Neutrophil (primary cell): ENCODE results near the gene ITPRID1.

Source experiments
- H3K27ac ChIP-seq: fragments of 200-600 bp; sonication (generic); 2 replicates; pipeline ENCODE4 v1.5.1; 2016; ENCODE audit warnings: mild to moderate bottlenecking, moderate library complexity
- H3K27me3 ChIP-seq: fragments of 200-600 bp; sonication (generic); 2 replicates; pipeline ENCODE4 v1.6.0; 2016; ENCODE audit warnings: mild to moderate bottlenecking
- H3K36me3 ChIP-seq: fragments of 200-600 bp; sonication (generic); 2 replicates; pipeline ENCODE4 v1.5.1; 2017
- H3K4me1 ChIP-seq, 2 experiments: fragments of 200-600 bp in 1 of 2; sonication (generic) in 1 of 2; 1 replicate in 1 of 2; 2 replicates in 1 of 2; pipeline versions ENCODE4 v1.5.1 to v1.6.1; 2013 to 2016; ENCODE audit warnings: low read depth in 1 of 2, low read length in 1 of 2, mild to moderate bottlenecking in 1 of 2, moderate library complexity in 1 of 2; ENCODE audit not compliant: control insufficient read depth in 1 of 2, insufficient read depth in 1 of 2
- H3K4me3 ChIP-seq, 2 experiments: fragments of 200-600 bp in 1 of 2; sonication (generic) in 1 of 2; 1 replicate in 1 of 2; 2 replicates in 1 of 2; pipeline ENCODE4 v1.5.1; 2013 to 2016; ENCODE audit warnings: low read depth in 1 of 2, low read length in 1 of 2, mild to moderate bottlenecking in 1 of 2, moderate library complexity in 1 of 2
- H3K9me3 ChIP-seq: fragments of 200-600 bp; sonication (generic); 2 replicates; pipeline ENCODE4 v1.5.1; 2016
- TF ChIP-seq, protein P1 (sequence below): fragments of 200-600 bp; sonication (generic); IDR thresholded peaks from 2 replicates; pipeline ENCODE4 v1.5.1; 2016; ENCODE audit warnings: antibody characterized with exemption

Gene ITPRID1

DNA sequence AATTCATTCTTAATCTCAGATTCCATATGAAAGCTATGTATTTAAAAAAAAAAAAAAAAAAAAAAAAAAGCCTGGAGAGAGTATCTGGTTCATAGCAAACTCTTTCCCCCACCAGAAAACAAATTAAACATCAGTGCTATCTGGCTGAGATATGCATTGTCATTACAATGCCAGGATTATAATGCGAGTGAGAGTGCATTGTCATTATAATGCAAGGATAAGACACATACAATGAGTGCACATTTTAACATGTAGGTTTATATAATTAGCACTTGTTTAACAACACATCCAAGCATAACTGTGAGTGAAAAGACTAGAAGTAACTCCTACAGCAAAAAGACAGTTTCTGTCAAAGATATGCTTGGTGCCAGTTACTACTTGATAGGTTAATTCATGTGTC, 48.1 kb downstream of the ITPRID1 start:
- TF ChIP-seq, protein P1, sequence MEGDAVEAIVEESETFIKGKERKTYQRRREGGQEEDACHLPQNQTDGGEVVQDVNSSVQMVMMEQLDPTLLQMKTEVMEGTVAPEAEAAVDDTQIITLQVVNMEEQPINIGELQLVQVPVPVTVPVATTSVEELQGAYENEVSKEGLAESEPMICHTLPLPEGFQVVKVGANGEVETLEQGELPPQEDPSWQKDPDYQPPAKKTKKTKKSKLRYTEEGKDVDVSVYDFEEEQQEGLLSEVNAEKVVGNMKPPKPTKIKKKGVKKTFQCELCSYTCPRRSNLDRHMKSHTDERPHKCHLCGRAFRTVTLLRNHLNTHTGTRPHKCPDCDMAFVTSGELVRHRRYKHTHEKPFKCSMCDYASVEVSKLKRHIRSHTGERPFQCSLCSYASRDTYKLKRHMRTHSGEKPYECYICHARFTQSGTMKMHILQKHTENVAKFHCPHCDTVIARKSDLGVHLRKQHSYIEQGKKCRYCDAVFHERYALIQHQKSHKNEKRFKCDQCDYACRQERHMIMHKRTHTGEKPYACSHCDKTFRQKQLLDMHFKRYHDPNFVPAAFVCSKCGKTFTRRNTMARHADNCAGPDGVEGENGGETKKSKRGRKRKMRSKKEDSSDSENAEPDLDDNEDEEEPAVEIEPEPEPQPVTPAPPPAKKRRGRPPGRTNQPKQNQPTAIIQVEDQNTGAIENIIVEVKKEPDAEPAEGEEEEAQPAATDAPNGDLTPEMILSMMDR: no peak

DNA sequence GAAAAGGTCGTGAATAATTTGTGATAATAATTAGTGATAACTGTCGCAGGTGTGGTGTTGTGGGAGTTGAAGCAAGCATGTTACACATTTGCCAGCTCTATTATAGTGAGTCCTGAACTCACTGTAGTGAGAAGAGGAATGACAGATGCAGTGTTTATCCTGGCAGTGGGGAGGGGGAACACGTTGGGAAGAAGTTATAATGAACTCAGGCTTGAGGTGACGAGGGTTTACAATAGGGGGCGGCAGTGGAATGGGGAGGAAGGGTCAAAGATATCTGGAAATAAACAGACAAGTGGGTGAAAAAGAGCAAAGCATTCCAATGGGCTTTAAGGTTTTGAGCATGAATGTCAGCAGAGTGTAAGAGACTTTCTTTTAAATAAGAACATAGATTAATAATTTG, 49.6 kb downstream of the ITPRID1 start:
- no peaks in the 10 kb centered on the region for H3K27me3 ChIP-seq
- H3K9me3 ChIP-seq: no peaks in the 10 kb centered on the region
- H3K4me3 ChIP-seq: no peak overlapping the region
- no peak overlapping the region for H3K27ac ChIP-seq
- TF ChIP-seq, protein P1: no peak
- no peaks in the 10 kb centered on the region for H3K36me3 ChIP-seq
- H3K4me1 ChIP-seq: no peaks in the 10 kb centered on the region

More for the DNA sequence above, 48.1 kb downstream of the ITPRID1 start:
- Histone ChIP-seq H3K4me3 (no peak overlapping the region), H3K4me1 (no peaks in the 10 kb centered on the region), H3K9me3 (no peaks in the 10 kb centered on the region), H3K27ac (no peak overlapping the region), H3K27me3 (no peaks in the 10 kb centered on the region), H3K36me3 (no peaks in the 10 kb centered on the region)

GRCh38 chr7:31563951-31564350, 50.1 kb downstream of the ITPRID1 start:
- H3K27me3 ChIP-seq: no peaks in the 10 kb centered on the region
- no peaks in the 10 kb centered on the region for H3K36me3 ChIP-seq
- no peaks in the 10 kb centered on the region for H3K9me3 ChIP-seq
- TF ChIP-seq, protein P1: no peak
- no peak overlapping the region for H3K4me3 ChIP-seq
- H3K4me1 ChIP-seq: no peaks in the 10 kb centered on the region
- H3K27ac ChIP-seq: no peak overlapping the region

DNA sequence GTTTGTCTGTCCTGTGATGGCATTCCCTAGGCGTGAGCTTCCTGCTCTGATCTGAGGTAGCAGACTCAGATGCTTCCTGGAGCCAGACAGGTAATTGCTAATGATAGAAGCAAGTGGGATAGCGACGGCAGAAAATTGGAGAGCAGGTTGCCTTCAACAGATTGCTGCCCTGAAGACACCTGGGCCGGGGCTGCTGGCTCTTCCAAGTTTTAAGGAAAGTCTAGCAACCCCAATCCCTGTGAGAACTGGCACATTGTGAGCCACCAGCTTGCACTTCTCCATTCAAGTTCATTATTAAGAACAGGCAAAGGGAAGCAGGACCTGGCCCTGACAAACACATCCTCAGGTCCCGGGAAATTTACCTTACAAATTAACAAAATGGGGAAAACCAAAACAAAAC, 50.8 kb downstream of the ITPRID1 start:
- no peaks in the 10 kb centered on the region for H3K27me3 ChIP-seq
- TF ChIP-seq, protein P1: no peak
- H3K36me3 ChIP-seq: no peaks in the 10 kb centered on the region
- no peaks in the 10 kb centered on the region for H3K4me1 ChIP-seq
- no peaks in the 10 kb centered on the region for H3K9me3 ChIP-seq
- no peak overlapping the region for H3K27ac ChIP-seq
- no peak overlapping the region for H3K4me3 ChIP-seq

- no peak overlapping the region for H3K4me3 ChIP-seq
- TF ChIP-seq, protein P1: no peak
- H3K36me3 ChIP-seq: no peaks in the 10 kb centered on the region
- no peak overlapping the region for H3K27ac ChIP-seq
- no peaks in the 10 kb centered on the region for H3K4me1 ChIP-seq
- no peaks in the 10 kb centered on the region for H3K9me3 ChIP-seq
- no peaks in the 10 kb centered on the region for H3K27me3 ChIP-seq
These were observed 55.6 kb downstream of the ITPRID1 start for GRCh38 chr7:31569528-31569927.

DNA sequence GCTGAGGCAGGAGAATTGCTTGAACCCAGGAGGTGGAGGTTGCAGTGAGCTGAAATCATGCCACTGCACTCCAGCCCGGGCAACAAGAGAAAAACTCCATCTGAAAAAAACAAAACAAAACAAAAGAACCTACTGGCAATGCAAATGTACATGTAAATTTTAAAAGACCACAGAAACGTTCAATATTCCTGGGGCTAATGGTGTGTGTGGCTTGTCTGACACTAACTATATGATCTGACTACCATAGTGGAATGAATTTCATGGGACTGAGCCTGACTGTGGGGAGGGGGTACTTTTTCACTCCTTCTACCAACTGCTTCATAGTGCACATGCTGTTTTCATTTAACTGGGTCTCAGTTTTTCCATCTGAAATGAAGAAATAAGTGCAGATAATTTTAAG, 69.6 kb downstream of the ITPRID1 start:
- no peak overlapping the region for H3K4me3 ChIP-seq
- no peaks in the 10 kb centered on the region for H3K4me1 ChIP-seq
- no peaks in the 10 kb centered on the region for H3K9me3 ChIP-seq
- no peaks in the 10 kb centered on the region for H3K27me3 ChIP-seq
- TF ChIP-seq, protein P1: no peak
- no peak overlapping the region for H3K27ac ChIP-seq
- no peaks in the 10 kb centered on the region for H3K36me3 ChIP-seq
